ENCODE results near the gene BCAM. TPM values are rescaled to one million over a fixed set of nuclear protein-coding genes. Genes with fewer than 3 reads are reported as not detected.

The BCAM gene
- total RNA-seq, result 100 to 1,000 TPM in 1 of 3 donors, 10 to 100 TPM in 2; 17.1 to 102 (median 75.4) TPM

- TF ChIP-seq POLR2AphosphoS5 (IDR thresholded peaks at IDR 0.05), result peak in 2 of 3 donors; percentile 5 to 21
- TF ChIP-seq POLR2A (IDR thresholded peaks at IDR 0.05), result no peak
- H3K9me3 ChIP-seq, result no peaks in the 10 kb centered on the region
- no peaks in the 10 kb centered on the region for H3K36me3 ChIP-seq
- intact Hi-C loops (cut with DNase I; ENCODE audit: low total_unique reads), result no loop called here
- peak within 1 kb of the TSS; percentile 54 to 84 (median 60) for H3K4me3 ChIP-seq
- H3K27ac ChIP-seq, result peak within 1 kb of the TSS; percentile 86 to 88
- peaks cover 4 to 10% of the 10 kb centered on the region in 2 donors for H3K4me1 ChIP-seq
- DNase-seq (ENCODE audit: low spot score in 2 of 2), result peak; percentile 64 to 81
- H3K27me3 ChIP-seq, result no peaks in the 10 kb centered on the region
Observed at GRCh38 chr19:44808463-44809371, at the start of gene BCAM. BCAM (plus strand) TSS chr19:44809103; CDS start chr19:44809125, 22 bp downstream.

- no peaks in the 10 kb centered on the region for H3K36me3 ChIP-seq
- H3K9me3 ChIP-seq, result no peaks in the 10 kb centered on the region
- H3K4me3 ChIP-seq, result no peak overlapping the region
- H3K27ac ChIP-seq, result no peak overlapping the region
- TF ChIP-seq POLR2A (IDR thresholded peaks at IDR 0.05) (no peak), POLR2AphosphoS5 (IDR thresholded peaks at IDR 0.05) (no peak), CTCF (IDR thresholded peaks at IDR 0.05) (no peak)
- DNase-seq (ENCODE audit: low spot score in 2 of 2), result no peak
- intact Hi-C loops (cut with DNase I; ENCODE audit: low total_unique reads), result no loop called here
- peaks cover 0 to under 1% of the 10 kb centered on the region in 2 donors for H3K4me1 ChIP-seq
- no peaks in the 10 kb centered on the region for H3K27me3 ChIP-seq
Observed at GRCh38 chr19:44762038-44762437, 46.9 kb upstream of the BCAM start.

GRCh38 chr19:44765033-44765948 is 43.6 kb upstream of the BCAM start:
- no peaks in the 10 kb centered on the region for H3K36me3 ChIP-seq
- H3K4me3 ChIP-seq, result no peak overlapping the region
- TF ChIP-seq CTCF (IDR thresholded peaks at IDR 0.05) (no peak), POLR2AphosphoS5 (IDR thresholded peaks at IDR 0.05) (no peak), POLR2A (IDR thresholded peaks at IDR 0.05) (no peak)
- no peaks in the 10 kb centered on the region for H3K9me3 ChIP-seq
- DNase-seq (ENCODE audit: low spot score in 2 of 2), result no peak
- H3K27me3 ChIP-seq, result no peaks in the 10 kb centered on the region
- no peaks in the 10 kb centered on the region for H3K4me1 ChIP-seq
- H3K27ac ChIP-seq, result no peak overlapping the region
- intact Hi-C loops (cut with DNase I; ENCODE audit: low total_unique reads), result no loop called here

GRCh38 chr19:44765949-44766335 is 43.0 kb upstream of the BCAM start:
- no peak for TF ChIP-seq CTCF (IDR thresholded peaks at IDR 0.05)
- TF ChIP-seq POLR2A (IDR thresholded peaks at IDR 0.05), result no peak
- TF ChIP-seq POLR2AphosphoS5 (IDR thresholded peaks at IDR 0.05), result no peak
- Histone ChIP-seq H3K9me3 (no peaks in the 10 kb centered on the region), H3K36me3 (no peaks in the 10 kb centered on the region), H3K4me1 (no peaks in the 10 kb centered on the region), H3K4me3 (no peak overlapping the region), H3K27me3 (no peaks in the 10 kb centered on the region), H3K27ac (no peak overlapping the region)
- DNase-seq (ENCODE audit: low spot score in 2 of 2), result no peak
- intact Hi-C loops (cut with DNase I; ENCODE audit: low total_unique reads), result no loop called here

- no peaks in the 10 kb centered on the region for H3K36me3 ChIP-seq
- H3K9me3 ChIP-seq, result no peaks in the 10 kb centered on the region
- no peak overlapping the region for H3K27ac ChIP-seq
- no peak for TF ChIP-seq POLR2AphosphoS5 (IDR thresholded peaks at IDR 0.05)
- no peak for TF ChIP-seq POLR2A (IDR thresholded peaks at IDR 0.05)
- TF ChIP-seq CTCF (IDR thresholded peaks at IDR 0.05), result no peak
- intact Hi-C loops (cut with DNase I; ENCODE audit: low total_unique reads), result no loop called here
- DNase-seq (ENCODE audit: low spot score in 2 of 2), result no peak
- no peaks in the 10 kb centered on the region for H3K4me1 ChIP-seq
- no peaks in the 10 kb centered on the region for H3K27me3 ChIP-seq
- no peak overlapping the region for H3K4me3 ChIP-seq
Observed at GRCh38 chr19:44767295-44768180, 41.4 kb upstream of the BCAM start.
